Stimulated activated naive CD8-positive, alpha-beta T cell treated with anti-CD3 and anti-CD28 coated beads, Interleukin-15, Interleukin-2, amounts not matched to agents 100 ng/mL and 50 ng/mL, for 24 hours (primary cell): ENCODE measurements around the gene HIRA.
"Not testable (repeated sequence)": the region's sequence is repeated elsewhere in the genome, so short reads cannot be mapped to it uniquely, and the experiment has no call there.

Experiments
- H3K27ac Mint-ChIP-seq: one replicate; pipeline ENCODE4 v1.8.0; 2021; ENCODE audit warnings: mild to moderate bottlenecking, mixed read lengths
- H3K27me3 Mint-ChIP-seq: one replicate; pipeline ENCODE4 v1.8.0; 2021; ENCODE audit warnings: mixed read lengths
- H3K36me3 Mint-ChIP-seq: one replicate; pipeline ENCODE4 v1.8.0; 2021; ENCODE audit warnings: low read depth, mixed read lengths
- H3K4me1 Mint-ChIP-seq: one replicate; pipeline ENCODE4 v1.8.0; 2021; ENCODE audit warnings: low read depth, mixed read lengths
- H3K4me3 Mint-ChIP-seq: one replicate; pipeline ENCODE4 v1.8.0; 2021; ENCODE audit warnings: mild to moderate bottlenecking, mixed read lengths
- H3K9me3 Mint-ChIP-seq: one replicate; pipeline ENCODE4 v1.8.0; 2021; ENCODE audit warnings: mixed read lengths

The HIRA gene

DNA sequence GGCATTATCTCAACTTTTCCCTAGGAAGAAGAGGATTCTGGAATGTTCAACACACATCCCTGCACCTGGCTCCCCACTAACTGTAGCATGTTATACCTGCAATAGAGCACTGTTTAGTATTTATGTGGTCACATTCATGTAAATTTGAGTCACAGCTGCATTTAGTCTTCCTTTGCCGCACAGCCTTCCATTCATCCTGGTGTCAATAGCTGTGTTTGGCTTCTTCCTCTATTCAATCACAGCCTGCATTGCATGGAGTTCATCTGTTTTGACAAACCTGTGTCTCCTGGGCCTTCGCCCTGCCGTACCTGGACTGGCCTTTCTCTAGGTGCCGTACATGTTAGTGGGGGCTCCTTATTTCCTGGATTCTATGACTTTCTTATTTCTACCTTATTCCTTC lies 20.0 kb upstream of the HIRA start:
- H3K27ac Mint-ChIP-seq, result peak overlapping the region; percentile 23
- H3K9me3 Mint-ChIP-seq, result no peaks in the 10 kb centered on the region
- peaks cover 32% of the 10 kb centered on the region for H3K4me1 Mint-ChIP-seq
- H3K4me3 Mint-ChIP-seq, result no peak overlapping the region
- no peaks in the 10 kb centered on the region for H3K27me3 Mint-ChIP-seq
- H3K36me3 Mint-ChIP-seq, result peaks cover 57% of the 10 kb centered on the region

DNA sequence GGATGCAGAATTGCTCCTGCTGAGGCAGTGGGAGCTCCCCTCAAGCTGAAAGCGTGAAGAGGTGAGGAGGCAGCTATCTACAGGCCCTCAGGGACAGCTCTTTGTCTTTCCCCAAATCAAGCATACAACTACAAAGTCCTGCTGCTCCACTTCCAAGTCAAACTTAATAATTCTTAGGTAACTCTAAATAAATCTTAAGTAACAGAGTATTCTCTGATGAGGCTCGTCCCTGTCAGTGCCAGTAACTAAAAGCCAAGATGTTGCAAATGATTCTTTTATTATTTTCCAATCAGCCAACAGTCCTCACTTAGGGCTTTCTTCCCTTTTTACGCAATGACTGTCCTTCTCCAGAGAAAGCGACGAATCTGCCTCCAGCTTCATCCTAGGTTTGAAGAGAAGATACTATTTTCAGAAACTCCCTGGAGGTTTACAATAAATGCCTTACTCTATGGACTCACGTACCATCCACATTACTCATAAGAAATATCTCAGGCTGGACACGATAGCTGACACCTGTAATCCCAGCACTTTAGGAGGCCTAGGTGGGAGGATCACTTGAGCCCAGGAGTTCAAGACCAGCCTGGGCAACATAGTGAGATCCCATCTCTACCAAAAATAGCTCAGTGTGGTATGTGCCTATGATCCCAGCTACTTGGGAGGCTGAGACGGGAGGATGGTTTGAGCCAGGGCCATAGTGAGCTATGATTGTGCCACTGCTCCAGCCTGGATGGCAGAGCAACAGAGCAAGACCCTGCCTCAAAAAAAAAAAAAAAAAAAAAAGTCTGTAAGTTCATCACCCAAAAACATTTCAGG lies 19.0 kb upstream of the HIRA start:
- Mint-ChIP-seq H3K4me3 (no peak overlapping the region), H3K27ac (no peak overlapping the region), H3K9me3 (no peaks in the 10 kb centered on the region), H3K27me3 (no peaks in the 10 kb centered on the region), H3K36me3 (peaks cover 56% of the 10 kb centered on the region), H3K4me1 (peaks cover 39% of the 10 kb centered on the region)

DNA sequence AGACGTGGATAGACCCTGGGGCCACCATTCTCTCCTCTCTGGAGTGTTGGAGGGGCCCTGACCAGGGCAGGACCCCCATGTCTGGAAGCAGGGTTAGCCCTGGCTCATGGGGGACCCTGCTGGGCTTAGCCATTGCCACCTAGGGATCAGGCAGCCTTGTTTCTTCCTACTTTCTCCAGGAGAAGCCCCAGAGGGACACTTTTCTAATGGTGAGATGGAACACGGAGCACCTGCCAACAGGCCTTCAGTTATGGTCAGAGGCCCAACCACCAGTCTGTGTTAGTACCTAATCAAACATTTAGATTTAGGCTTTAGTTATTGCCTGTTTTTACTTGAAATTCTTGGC lies 17.9 kb upstream of the HIRA start:
- Mint-ChIP-seq H3K36me3 (peaks cover 52% of the 10 kb centered on the region), H3K27ac (no peak overlapping the region)

GRCh38 chr22:19448739-19449421 lies 17.3 kb upstream of the HIRA start:
- Mint-ChIP-seq H3K9me3 (no peaks in the 10 kb centered on the region), H3K27me3 (no peaks in the 10 kb centered on the region), H3K36me3 (peaks cover 47% of the 10 kb centered on the region), H3K4me1 (peaks cover 39% of the 10 kb centered on the region), H3K27ac (peak overlapping the region; percentile 63), H3K4me3 (peak overlapping the region; percentile 96)

More for the DNA sequence above, 17.9 kb upstream of the HIRA start:
- no peaks in the 10 kb centered on the region for H3K27me3 Mint-ChIP-seq
- H3K9me3 Mint-ChIP-seq, result no peaks in the 10 kb centered on the region
- H3K4me1 Mint-ChIP-seq, result peaks cover 42% of the 10 kb centered on the region
- H3K4me3 Mint-ChIP-seq, result no peak overlapping the region

DNA sequence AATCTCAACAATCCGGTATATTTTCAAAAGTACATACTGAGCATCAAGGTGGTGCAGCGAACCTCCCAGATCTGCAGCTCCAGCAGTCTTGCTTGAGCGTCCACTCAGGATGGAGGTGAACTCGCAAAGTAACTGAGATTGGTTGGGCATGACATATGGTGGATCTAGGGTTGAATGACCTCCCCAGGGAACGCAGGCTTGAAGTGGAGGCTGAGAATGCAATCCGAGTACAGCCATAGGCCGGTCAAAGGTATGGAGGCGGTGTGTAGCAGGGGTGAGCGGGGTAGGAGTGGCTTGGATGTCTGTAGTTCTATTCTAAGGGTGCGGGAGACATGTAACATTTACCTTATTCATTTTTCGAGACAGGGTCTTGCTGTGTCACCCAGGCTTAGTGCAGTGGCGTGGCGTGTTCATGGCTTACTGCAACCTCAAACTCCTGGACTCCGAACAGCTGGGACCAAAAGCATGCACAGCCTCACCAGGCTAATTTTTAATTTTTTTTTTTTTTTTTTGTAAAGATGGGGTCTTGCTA lies 16.6 kb upstream of the HIRA start:
- Mint-ChIP-seq H3K36me3 (peaks cover 49% of the 10 kb centered on the region), H3K4me1 (peaks cover 43% of the 10 kb centered on the region), H3K27ac (peak overlapping the region; percentile 85), H3K9me3 (no peaks in the 10 kb centered on the region), H3K4me3 (peak overlapping the region; percentile 96), H3K27me3 (no peaks in the 10 kb centered on the region)

GRCh38 chr22:19447330-19448075 lies 16.0 kb upstream of the HIRA start, which contains the start of gene C22orf39:
C22orf39 (minus strand) TSS chr22:19447711; CDS start chr22:19447688, 23 bp downstream.
- no peaks in the 10 kb centered on the region for H3K27me3 Mint-ChIP-seq
- H3K36me3 Mint-ChIP-seq, result peaks cover 48% of the 10 kb centered on the region
- H3K4me3 Mint-ChIP-seq, result peak within 1 kb of the TSS; percentile 96
- no peaks in the 10 kb centered on the region for H3K9me3 Mint-ChIP-seq
- peaks cover 45% of the 10 kb centered on the region for H3K4me1 Mint-ChIP-seq
- H3K27ac Mint-ChIP-seq, result peak within 1 kb of the TSS; percentile 85

DNA sequence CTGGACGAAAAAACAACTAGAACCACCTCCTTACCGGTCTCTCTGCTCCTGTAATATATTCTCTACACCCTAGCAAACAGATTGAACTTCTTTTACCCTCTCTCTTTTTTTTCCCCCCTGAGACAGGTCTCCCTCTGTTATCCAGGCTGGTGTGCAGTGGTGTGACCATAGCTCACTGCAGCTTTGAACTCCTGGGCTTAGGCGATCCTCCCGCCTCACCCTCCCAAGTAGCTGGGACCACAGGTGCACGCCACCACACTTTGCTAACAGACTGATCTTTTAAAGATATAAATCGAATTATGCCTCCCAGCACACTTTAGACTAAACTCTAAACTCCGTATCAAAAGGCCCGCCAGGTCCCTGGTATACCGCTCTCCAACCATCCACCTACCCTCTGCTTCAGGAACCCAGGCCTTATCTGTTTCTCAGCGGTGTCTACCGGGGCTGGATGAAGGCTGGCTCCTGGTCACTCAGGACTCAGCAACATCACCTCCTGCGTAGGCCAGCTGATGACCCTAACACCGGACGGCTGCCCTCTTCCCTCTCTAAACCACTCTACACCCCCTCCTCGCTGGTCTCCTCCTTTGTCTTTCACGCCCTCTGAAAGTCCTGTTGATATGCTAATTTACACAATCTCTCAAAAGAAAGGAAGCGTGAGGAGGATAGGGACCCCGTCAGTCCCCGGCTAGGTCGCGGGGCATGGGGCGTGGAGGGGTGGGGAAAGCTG lies 15.2 kb upstream of the HIRA start:
- H3K27ac Mint-ChIP-seq, result peak overlapping the region; percentile 83
- H3K27me3 Mint-ChIP-seq, result no peaks in the 10 kb centered on the region
- H3K4me1 Mint-ChIP-seq, result peaks cover 49% of the 10 kb centered on the region
- peaks cover 47% of the 10 kb centered on the region for H3K36me3 Mint-ChIP-seq
- no peaks in the 10 kb centered on the region for H3K9me3 Mint-ChIP-seq
- peak overlapping the region; percentile 96 for H3K4me3 Mint-ChIP-seq

GRCh38 chr22:19445279-19445982 lies 13.9 kb upstream of the HIRA start:
- Mint-ChIP-seq H3K27ac (peak overlapping the region; percentile 76), H3K36me3 (peaks cover 45% of the 10 kb centered on the region), H3K4me3 (peak overlapping the region; percentile 35), H3K4me1 (peaks cover 49% of the 10 kb centered on the region)
- not testable (repeated sequence) for H3K27me3 Mint-ChIP-seq, H3K9me3 Mint-ChIP-seq

DNA sequence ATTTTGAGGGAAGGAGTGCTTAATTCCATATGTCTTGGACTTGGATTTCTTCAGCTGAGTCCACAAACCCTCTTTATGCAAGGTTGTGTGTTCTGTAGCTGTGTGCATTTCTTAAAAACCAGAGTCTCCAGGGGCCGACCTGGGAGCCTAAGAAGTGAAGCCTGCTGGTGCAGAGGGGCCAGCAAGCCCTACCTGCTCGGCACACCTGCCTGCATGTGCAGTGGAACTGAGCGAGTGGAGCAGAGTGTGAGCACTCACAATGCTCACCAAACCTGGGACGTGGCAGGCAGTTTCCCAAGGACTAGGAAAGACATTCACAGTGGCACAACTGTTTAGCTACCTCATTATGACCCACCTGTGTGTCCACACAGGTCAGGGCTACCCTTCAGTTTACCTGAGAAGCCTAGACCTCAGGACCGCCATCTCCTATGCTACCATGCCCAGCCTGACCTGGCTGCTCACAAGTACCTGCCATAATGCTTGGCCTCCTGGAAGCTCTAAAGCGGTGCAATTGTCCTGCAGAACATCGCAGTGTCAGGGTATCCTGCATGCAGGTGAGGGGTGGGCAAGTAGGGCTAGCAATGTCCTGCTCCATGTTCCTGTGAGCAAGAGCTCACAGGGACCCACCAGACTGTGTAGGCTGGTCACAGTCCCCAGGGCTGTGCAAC lies 12.1 kb upstream of the HIRA start:
- H3K4me1 Mint-ChIP-seq, result peaks cover 41% of the 10 kb centered on the region
- peaks cover 51% of the 10 kb centered on the region for H3K36me3 Mint-ChIP-seq
- no peak overlapping the region for H3K27ac Mint-ChIP-seq
- H3K4me3 Mint-ChIP-seq, result no peak overlapping the region
- no peaks in the 10 kb centered on the region for H3K27me3 Mint-ChIP-seq
- H3K9me3 Mint-ChIP-seq, result no peaks in the 10 kb centered on the region

DNA sequence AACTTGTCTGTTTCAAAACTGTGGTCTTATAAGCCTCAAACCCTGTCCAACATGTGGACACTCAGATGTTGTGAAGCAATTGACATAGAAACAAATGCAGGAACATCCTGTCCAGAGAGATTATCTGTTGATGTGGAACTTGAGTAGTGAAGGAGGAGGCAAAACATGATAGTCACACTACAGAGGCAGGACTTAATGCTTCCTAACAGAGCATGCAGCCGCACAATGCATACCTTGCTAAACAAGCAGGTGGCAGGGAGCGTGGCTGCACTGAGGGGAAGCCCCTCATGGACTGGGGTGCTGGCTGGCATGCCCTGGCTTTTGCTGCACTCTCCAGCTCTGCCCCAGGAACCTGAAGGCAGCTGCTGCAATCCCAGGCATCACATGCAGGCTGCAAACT lies 10.6 kb upstream of the HIRA start:
- Mint-ChIP-seq H3K36me3 (peaks cover 55% of the 10 kb centered on the region), H3K4me1 (peaks cover 32% of the 10 kb centered on the region), H3K27ac (no peak overlapping the region), H3K9me3 (no peaks in the 10 kb centered on the region), H3K27me3 (no peaks in the 10 kb centered on the region), H3K4me3 (no peak overlapping the region)

DNA sequence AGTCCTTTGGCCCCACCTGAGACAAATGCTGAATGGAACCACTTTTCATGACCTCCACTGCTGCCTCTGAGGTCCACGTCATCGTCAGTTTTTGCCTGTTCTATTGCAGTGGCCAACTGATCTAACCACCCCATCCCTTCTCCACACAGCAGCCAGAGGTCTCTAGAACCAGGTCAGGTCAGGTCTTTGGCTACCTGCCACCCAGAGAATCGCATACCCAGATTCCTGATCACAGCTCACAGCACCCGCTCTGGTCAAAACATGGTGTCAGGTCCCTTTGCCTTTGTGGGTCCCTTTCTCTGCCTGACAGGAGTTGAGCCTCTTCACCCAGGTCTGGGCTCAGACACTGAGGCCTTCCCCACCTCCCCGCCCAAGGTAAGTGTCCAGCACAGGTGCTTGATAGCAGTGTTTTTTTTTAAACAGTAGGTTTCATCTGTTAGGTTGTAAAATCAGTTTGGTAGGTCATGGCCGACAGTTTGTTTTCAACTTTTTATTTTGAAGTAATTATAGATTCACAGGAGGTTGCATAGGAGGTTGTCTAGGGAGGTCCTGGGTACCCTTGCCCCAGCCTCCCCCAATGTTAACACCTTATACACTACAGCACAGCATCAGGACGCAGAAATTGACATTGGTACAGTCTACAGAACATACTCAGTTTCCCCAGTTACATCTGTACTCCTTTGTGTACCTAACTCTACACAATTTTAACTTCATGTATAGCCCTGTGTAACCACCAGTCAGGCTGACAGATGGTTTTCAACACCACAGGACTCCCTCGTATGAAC lies 9.1 kb upstream of the HIRA start:
- no peak overlapping the region for H3K27ac Mint-ChIP-seq
- no peak overlapping the region for H3K4me3 Mint-ChIP-seq

GRCh38 chr22:19438298-19438697 lies 6.8 kb upstream of the HIRA start:
- Mint-ChIP-seq H3K4me3 (no peak overlapping the region), H3K36me3 (peaks cover 54% of the 10 kb centered on the region), H3K27ac (no peak overlapping the region), H3K4me1 (peaks cover 24% of the 10 kb centered on the region), H3K27me3 (no peaks in the 10 kb centered on the region), H3K9me3 (no peaks in the 10 kb centered on the region)

More for the DNA sequence above, 9.1 kb upstream of the HIRA start:
- H3K4me1 Mint-ChIP-seq, result peaks cover 20% of the 10 kb centered on the region
- peaks cover 49% of the 10 kb centered on the region for H3K36me3 Mint-ChIP-seq
- no peaks in the 10 kb centered on the region for H3K9me3 Mint-ChIP-seq
- H3K27me3 Mint-ChIP-seq, result no peaks in the 10 kb centered on the region
